Stimulated activated CD8-positive, alpha-beta memory T cell treated with anti-CD3 and anti-CD28 coated beads, Interleukin-2, amount 100 ng/mL, for 48 hours (primary cell): ENCODE measurements around the gene CYP2J2.
"Not testable (repeated sequence)": the region's sequence is repeated elsewhere in the genome, so short reads cannot be mapped to it uniquely, and the experiment has no call there.

Experiments used
- DNase-seq, 2 donors: peaks; one replicate each; pipeline ENCODE4 v3.0.0-alpha.2; 2020; ENCODE audit warnings: low read depth in 2 of 2

CYP2J2 gene

GRCh38 chr1:59866462-59866861 lies 60.1 kb downstream of the CYP2J2 start:
- no peak for DNase-seq

GRCh38 chr1:59857679-59858354 lies 68.8 kb downstream of the CYP2J2 start:
- no peak for DNase-seq

GRCh38 chr1:59856725-59857338 lies 69.7 kb downstream of the CYP2J2 start:
- no peak for DNase-seq

- not testable (repeated sequence) for DNase-seq
These were observed 71.3 kb downstream of the CYP2J2 start for GRCh38 chr1:59855297-59855696.

- no peak for DNase-seq
These were observed 74.5 kb downstream of the CYP2J2 start for GRCh38 chr1:59852117-59852516.

- no peak for DNase-seq
These were observed 79.7 kb downstream of the CYP2J2 start for GRCh38 chr1:59846895-59847282.

GRCh38 chr1:59846209-59846894 lies 80.2 kb downstream of the CYP2J2 start:
- DNase-seq, result no peak

- DNase-seq, result no peak
These were observed 81.5 kb downstream of the CYP2J2 start for GRCh38 chr1:59845091-59845490.
